ENCODE measurements around the gene SPRED3. TPM values are rescaled to one million over a fixed set of nuclear protein-coding genes. Genes with fewer than 3 reads are reported as not detected.

Gene SPRED3
- total and polyA plus RNA-seq, 9 of the 15 experiments (the other 6 are each of a cell fraction or from before 2014, with no cell fraction given) = 0.05 to 1.3 (median 0.36) TPM

- TF ChIP-seq EP400 (IDR thresholded peaks at IDR 0.05) (peak; percentile 63), ZNF253 (CRISPR knock-in tag; conservative IDR thresholded peaks at IDR 0.05) (no peak), ETV1 (tag; conservative IDR thresholded peaks at IDR 0.05; ENCODE audit: low read depth) (peak; percentile 77), HEY1 (CRISPR knock-in tag; IDR thresholded peaks at IDR 0.05; ENCODE audit: borderline replicate concordance) (no peak), SPI1 (IDR thresholded peaks at IDR 0.05; ENCODE audit: borderline replicate concordance, low read depth, low read length) (peak; percentile 88), KLF6 (CRISPR knock-in tag; IDR thresholded peaks at IDR 0.05; ENCODE audit: borderline replicate concordance) (0 out of 2 replicates have a peak, but pooled peaks have one; percentile 11), GATAD2B (IDR thresholded peaks at IDR 0.05; ENCODE audit: borderline replicate concordance) (no peak), NUFIP1 (IDR thresholded peaks at IDR 0.05; ENCODE audit: partially characterized antibody) (no peak), SMARCA5 (IDR thresholded peaks at IDR 0.05) (no peak), PPARD (CRISPR knock-in tag; IDR thresholded peaks at IDR 0.05) (no peak)
- TF ChIP-seq, protein P1, sequence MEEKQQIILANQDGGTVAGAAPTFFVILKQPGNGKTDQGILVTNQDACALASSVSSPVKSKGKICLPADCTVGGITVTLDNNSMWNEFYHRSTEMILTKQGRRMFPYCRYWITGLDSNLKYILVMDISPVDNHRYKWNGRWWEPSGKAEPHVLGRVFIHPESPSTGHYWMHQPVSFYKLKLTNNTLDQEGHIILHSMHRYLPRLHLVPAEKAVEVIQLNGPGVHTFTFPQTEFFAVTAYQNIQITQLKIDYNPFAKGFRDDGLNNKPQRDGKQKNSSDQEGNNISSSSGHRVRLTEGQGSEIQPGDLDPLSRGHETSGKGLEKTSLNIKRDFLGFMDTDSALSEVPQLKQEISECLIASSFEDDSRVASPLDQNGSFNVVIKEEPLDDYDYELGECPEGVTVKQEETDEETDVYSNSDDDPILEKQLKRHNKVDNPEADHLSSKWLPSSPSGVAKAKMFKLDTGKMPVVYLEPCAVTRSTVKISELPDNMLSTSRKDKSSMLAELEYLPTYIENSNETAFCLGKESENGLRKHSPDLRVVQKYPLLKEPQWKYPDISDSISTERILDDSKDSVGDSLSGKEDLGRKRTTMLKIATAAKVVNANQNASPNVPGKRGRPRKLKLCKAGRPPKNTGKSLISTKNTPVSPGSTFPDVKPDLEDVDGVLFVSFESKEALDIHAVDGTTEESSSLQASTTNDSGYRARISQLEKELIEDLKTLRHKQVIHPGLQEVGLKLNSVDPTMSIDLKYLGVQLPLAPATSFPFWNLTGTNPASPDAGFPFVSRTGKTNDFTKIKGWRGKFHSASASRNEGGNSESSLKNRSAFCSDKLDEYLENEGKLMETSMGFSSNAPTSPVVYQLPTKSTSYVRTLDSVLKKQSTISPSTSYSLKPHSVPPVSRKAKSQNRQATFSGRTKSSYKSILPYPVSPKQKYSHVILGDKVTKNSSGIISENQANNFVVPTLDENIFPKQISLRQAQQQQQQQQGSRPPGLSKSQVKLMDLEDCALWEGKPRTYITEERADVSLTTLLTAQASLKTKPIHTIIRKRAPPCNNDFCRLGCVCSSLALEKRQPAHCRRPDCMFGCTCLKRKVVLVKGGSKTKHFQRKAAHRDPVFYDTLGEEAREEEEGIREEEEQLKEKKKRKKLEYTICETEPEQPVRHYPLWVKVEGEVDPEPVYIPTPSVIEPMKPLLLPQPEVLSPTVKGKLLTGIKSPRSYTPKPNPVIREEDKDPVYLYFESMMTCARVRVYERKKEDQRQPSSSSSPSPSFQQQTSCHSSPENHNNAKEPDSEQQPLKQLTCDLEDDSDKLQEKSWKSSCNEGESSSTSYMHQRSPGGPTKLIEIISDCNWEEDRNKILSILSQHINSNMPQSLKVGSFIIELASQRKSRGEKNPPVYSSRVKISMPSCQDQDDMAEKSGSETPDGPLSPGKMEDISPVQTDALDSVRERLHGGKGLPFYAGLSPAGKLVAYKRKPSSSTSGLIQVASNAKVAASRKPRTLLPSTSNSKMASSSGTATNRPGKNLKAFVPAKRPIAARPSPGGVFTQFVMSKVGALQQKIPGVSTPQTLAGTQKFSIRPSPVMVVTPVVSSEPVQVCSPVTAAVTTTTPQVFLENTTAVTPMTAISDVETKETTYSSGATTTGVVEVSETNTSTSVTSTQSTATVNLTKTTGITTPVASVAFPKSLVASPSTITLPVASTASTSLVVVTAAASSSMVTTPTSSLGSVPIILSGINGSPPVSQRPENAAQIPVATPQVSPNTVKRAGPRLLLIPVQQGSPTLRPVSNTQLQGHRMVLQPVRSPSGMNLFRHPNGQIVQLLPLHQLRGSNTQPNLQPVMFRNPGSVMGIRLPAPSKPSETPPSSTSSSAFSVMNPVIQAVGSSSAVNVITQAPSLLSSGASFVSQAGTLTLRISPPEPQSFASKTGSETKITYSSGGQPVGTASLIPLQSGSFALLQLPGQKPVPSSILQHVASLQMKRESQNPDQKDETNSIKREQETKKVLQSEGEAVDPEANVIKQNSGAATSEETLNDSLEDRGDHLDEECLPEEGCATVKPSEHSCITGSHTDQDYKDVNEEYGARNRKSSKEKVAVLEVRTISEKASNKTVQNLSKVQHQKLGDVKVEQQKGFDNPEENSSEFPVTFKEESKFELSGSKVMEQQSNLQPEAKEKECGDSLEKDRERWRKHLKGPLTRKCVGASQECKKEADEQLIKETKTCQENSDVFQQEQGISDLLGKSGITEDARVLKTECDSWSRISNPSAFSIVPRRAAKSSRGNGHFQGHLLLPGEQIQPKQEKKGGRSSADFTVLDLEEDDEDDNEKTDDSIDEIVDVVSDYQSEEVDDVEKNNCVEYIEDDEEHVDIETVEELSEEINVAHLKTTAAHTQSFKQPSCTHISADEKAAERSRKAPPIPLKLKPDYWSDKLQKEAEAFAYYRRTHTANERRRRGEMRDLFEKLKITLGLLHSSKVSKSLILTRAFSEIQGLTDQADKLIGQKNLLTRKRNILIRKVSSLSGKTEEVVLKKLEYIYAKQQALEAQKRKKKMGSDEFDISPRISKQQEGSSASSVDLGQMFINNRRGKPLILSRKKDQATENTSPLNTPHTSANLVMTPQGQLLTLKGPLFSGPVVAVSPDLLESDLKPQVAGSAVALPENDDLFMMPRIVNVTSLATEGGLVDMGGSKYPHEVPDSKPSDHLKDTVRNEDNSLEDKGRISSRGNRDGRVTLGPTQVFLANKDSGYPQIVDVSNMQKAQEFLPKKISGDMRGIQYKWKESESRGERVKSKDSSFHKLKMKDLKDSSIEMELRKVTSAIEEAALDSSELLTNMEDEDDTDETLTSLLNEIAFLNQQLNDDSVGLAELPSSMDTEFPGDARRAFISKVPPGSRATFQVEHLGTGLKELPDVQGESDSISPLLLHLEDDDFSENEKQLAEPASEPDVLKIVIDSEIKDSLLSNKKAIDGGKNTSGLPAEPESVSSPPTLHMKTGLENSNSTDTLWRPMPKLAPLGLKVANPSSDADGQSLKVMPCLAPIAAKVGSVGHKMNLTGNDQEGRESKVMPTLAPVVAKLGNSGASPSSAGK (IDR thresholded peaks at IDR 0.05) = no peak
Measured at GRCh38 chr19:38417544-38418506, 29.3 kb downstream of the SPRED3 start (continued).
